Breast epithelium (tissue), 4 donors: Measurements from ENCODE around the gene MYL10. TPM values are rescaled to one million over a fixed set of nuclear protein-coding genes. Genes with fewer than 3 reads are reported as not detected.

ENCODE experiments used
- DNase-seq, 2 donors: peaks; one replicate each; pipeline ENCODE4 v3.0.0-alpha.2; 2019; ENCODE audit warnings: low spot score in 2 of 2
- H3K27ac ChIP-seq, 2 donors: fragments of 200-600 bp; sonication (generic) in 1 of 2; one replicate each; pipeline ENCODE4 v1.5.1; 2016 to 2019; ENCODE audit warnings: mild to moderate bottlenecking in 1 of 2
- H3K27me3 ChIP-seq, 2 donors: fragments of 200-600 bp; sonication (generic) in 1 of 2; one replicate each; pipeline versions ENCODE4 v1.5.1 to v1.6.0; 2017 to 2019; ENCODE audit warnings: control low read depth in 1 of 2, mild to moderate bottlenecking in 1 of 2
- H3K36me3 ChIP-seq: fragments of 200-600 bp; one replicate; pipeline ENCODE4 v1.5.1; 2019
- H3K4me1 ChIP-seq, 2 donors: fragments of 200-600 bp; sonication (generic); one replicate each; pipeline ENCODE4 v1.5.1; 2016 to 2019; ENCODE audit warnings: control low read depth in 1 of 2
- H3K4me3 ChIP-seq, 3 donors: fragments of 200-600 bp; sonication (generic); 1 replicate in 2 of 3; 2 replicates in 1 of 3; pipeline ENCODE4 v1.5.1; 2016 to 2019; ENCODE audit warnings: mild to moderate bottlenecking in 3 of 3, moderate library complexity in 2 of 3
- H3K9me3 ChIP-seq, 2 donors: fragments of 200-600 bp; sonication (generic) in 1 of 2; one replicate each; pipeline ENCODE4 v1.5.1; 2016 to 2019; ENCODE audit warnings: control low read depth in 1 of 2
- POLR2A ChIP-seq: fragments of 450-650 bp; IDR thresholded peaks from one replicate; pipeline ENCODE4 v1.6.1; 2016; ENCODE audit warnings: antibody characterized with exemption, mild to moderate bottlenecking, moderate library complexity
- POLR2AphosphoS5 ChIP-seq, 3 donors: sonication (generic); formaldehyde crosslinking; IDR thresholded peaks; one replicate each; pipeline ENCODE4 v1.6.1; 2017; ENCODE audit warnings: antibody characterized with exemption in 3 of 3
- intact Hi-C: fragments of 100-400 bp; cut with DNase I; formaldehyde crosslinking; loops from one replicate; pipeline ENCODE4 v1.15.1; 2023; ENCODE audit warnings: low total_unique reads
- total RNA-seq, 3 donors: library from RNA; depleted of rRNA; stranded (reverse); fragments of >200 nt; gene quantifications; one replicate each; pipeline ENCODE4 v1.1.0, GENCODE V29; 2016
- TF ChIP-seq, protein P1 (sequence below), 3 donors: fragments of 450-650 bp; IDR thresholded peaks; one replicate each; pipeline ENCODE4 v1.5.1; 2016 to 2017; ENCODE audit warnings: antibody characterized with exemption in 3 of 3, mild to moderate bottlenecking in 3 of 3, moderate library complexity in 3 of 3

Gene MYL10
- total RNA-seq, 3 donors from 2014 or later = not detected

DNA sequence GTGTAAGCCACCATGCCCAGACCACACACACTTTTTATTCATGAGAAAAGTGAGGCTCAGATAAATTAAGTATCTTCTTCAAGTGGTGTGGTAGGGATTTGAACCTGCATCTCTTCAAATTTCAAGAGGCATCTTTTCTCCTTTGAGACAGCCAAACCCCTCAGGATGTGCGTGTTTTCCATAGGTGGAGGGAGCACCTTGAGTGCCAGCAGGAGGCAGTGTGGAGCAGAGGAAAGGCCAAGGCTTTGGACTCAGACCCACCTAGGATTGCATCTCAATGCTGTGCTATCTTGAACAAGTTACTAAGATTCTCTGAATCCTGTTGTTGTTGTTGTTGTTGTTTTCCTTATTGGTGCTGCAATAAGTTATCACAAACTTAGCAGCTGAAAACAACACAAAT is 40.2 kb upstream of the MYL10 start:
- Histone ChIP-seq H3K9me3 (peaks cover 4 to 5% of the 10 kb centered on the region in 2 donors), H3K36me3 (no peaks in the 10 kb centered on the region), H3K4me1 (no peaks in the 10 kb centered on the region), H3K27ac (no peak overlapping the region), H3K27me3 (peaks cover 0 to 10% of the 10 kb centered on the region in 2 donors), H3K4me3 (no peak overlapping the region)
- TF ChIP-seq, protein P1, sequence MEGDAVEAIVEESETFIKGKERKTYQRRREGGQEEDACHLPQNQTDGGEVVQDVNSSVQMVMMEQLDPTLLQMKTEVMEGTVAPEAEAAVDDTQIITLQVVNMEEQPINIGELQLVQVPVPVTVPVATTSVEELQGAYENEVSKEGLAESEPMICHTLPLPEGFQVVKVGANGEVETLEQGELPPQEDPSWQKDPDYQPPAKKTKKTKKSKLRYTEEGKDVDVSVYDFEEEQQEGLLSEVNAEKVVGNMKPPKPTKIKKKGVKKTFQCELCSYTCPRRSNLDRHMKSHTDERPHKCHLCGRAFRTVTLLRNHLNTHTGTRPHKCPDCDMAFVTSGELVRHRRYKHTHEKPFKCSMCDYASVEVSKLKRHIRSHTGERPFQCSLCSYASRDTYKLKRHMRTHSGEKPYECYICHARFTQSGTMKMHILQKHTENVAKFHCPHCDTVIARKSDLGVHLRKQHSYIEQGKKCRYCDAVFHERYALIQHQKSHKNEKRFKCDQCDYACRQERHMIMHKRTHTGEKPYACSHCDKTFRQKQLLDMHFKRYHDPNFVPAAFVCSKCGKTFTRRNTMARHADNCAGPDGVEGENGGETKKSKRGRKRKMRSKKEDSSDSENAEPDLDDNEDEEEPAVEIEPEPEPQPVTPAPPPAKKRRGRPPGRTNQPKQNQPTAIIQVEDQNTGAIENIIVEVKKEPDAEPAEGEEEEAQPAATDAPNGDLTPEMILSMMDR (IDR thresholded peaks at IDR 0.05) = no peak
- no peak for TF ChIP-seq POLR2A
- TF ChIP-seq POLR2AphosphoS5 (IDR thresholded peaks at IDR 0.05) = no peak
- intact Hi-C loops = no loop called here
- no peak for DNase-seq

DNA sequence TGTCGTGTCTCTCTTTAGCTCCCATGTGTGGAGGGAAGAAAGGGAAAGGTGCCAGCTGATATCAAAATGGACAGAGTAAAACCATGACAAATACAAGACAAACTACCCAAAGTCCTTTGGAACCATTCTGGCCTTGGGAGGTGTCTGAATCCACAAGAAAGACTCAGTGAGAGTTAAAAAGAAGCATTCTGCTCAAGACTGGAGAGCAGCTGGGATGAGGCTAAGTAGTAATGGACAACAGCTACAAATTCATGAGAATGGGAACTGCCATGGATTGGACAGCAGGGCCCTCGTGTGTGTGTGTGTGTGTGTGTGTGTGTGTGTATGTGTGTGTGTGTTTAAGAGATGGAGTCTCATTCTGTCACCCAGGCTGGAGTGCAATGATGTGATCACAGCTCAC is 39.6 kb upstream of the MYL10 start:
- DNase-seq = no peak
- TF ChIP-seq POLR2A (no peak), POLR2AphosphoS5 (IDR thresholded peaks at IDR 0.05) (no peak)
- TF ChIP-seq, protein P1 (IDR thresholded peaks at IDR 0.05) = no peak
- Histone ChIP-seq H3K27ac (no peak overlapping the region), H3K4me1 (no peaks in the 10 kb centered on the region), H3K36me3 (no peaks in the 10 kb centered on the region), H3K27me3 (peaks cover 0 to 10% of the 10 kb centered on the region in 2 donors), H3K4me3 (no peak overlapping the region), H3K9me3 (peaks cover 4 to 5% of the 10 kb centered on the region in 2 donors)
- intact Hi-C loops = no loop called here

DNA sequence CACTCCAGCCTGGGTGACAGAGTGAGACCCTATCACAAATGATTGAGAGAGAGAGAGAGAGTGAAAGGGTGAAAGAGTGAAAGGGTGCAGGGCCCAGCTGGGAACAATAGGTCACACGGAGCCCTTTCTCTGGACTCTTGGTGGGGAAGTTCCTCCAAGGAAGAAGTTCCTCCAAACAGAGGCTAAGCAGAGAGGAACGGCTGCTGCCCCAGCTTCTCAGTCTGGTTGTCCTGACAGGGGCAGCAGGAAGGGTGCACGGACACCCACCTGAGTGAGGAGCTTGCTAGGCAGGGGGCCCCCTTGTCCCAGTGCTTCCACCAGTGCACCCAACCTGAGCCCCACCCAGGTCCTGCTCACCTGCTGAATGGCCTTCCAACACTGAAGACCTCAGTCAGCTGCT is 38.8 kb upstream of the MYL10 start:
- TF ChIP-seq, protein P1 (IDR thresholded peaks at IDR 0.05) = no peak
- TF ChIP-seq POLR2AphosphoS5 (IDR thresholded peaks at IDR 0.05) (no peak), POLR2A (no peak)
- intact Hi-C loops = loop anchor here (2.0 kb wide), 1 partner anchor 71 kb away; no protein-coding TSS in a partner anchor
- H3K27me3 ChIP-seq = peaks cover 0 to 10% of the 10 kb centered on the region in 2 donors

DNA sequence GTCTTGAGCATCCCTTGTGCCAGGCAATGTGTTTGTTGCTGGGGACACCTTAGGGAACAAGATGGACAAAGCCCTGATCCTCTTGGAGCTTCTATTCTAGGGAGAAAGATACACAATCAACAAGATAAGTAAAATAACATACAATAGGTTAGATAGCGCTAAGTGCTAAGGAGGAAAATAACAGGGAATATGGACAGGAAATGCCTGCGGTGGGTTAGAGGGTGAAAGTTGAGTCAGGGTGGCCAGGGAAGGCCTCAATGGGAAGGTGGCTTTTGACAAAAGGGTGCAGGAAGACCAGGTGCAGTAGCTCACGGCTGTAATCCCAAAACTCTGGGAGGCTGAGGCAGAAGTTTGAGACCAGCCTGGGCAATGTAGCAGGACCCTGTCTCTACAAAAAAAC is 38.3 kb upstream of the MYL10 start:
- H3K27me3 ChIP-seq = peaks cover 0 to 10% of the 10 kb centered on the region in 2 donors
- H3K4me1 ChIP-seq = no peaks in the 10 kb centered on the region
- H3K36me3 ChIP-seq = no peaks in the 10 kb centered on the region
- H3K4me3 ChIP-seq = no peak overlapping the region
- no peak overlapping the region for H3K27ac ChIP-seq
- peaks cover 0 to 5% of the 10 kb centered on the region in 2 donors for H3K9me3 ChIP-seq
- intact Hi-C loops = loop anchor here (2.0 kb wide), 1 partner anchor 71 kb away; no protein-coding TSS in a partner anchor
- no peak for DNase-seq
- TF ChIP-seq POLR2AphosphoS5 (IDR thresholded peaks at IDR 0.05) (no peak), POLR2A (no peak)
- TF ChIP-seq, protein P1 (IDR thresholded peaks at IDR 0.05) = no peak

More for the DNA sequence above, 38.8 kb upstream of the MYL10 start:
- Histone ChIP-seq H3K27ac (no peak overlapping the region), H3K4me3 (no peak overlapping the region), H3K9me3 (peaks cover 0 to 5% of the 10 kb centered on the region in 2 donors), H3K36me3 (no peaks in the 10 kb centered on the region), H3K4me1 (no peaks in the 10 kb centered on the region)
- DNase-seq = no peak

DNA sequence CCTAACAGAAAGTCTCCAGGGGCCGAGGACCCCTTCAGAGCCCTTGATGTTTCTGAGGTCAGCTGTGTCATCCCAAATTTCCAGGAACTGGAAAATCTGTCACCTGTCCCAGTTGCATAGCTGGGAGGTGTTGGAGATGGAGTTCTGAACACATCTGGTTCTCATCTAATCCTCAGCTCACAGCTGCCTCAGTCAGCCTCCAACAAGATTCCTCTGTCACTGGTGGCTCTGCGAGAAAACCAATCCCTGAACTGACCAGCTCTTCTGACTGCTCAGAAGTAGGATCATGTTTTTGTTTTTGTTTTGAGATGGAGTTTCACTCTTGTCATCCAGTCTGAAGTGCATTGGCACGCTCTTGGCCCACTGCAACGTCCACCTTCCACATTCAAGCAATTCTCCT is 37.6 kb upstream of the MYL10 start:
- H3K27me3 ChIP-seq = peaks cover 0 to 10% of the 10 kb centered on the region in 2 donors
- no peak overlapping the region for H3K27ac ChIP-seq
- intact Hi-C loops = loop anchor here (2.0 kb wide), 1 partner anchor 70 kb away; no protein-coding TSS in a partner anchor
- no peak for DNase-seq
- H3K4me3 ChIP-seq = no peak overlapping the region
- TF ChIP-seq POLR2A (no peak), POLR2AphosphoS5 (IDR thresholded peaks at IDR 0.05) (no peak)
- TF ChIP-seq, protein P1 (IDR thresholded peaks at IDR 0.05) = no peak
- H3K36me3 ChIP-seq = no peaks in the 10 kb centered on the region
- H3K4me1 ChIP-seq = no peaks in the 10 kb centered on the region
- peaks cover 0 to 5% of the 10 kb centered on the region in 2 donors for H3K9me3 ChIP-seq
